NT2/D1 (cell line): ENCODE measurements around the gene TMC4.
"Not testable (repeated sequence)": the region's sequence is repeated elsewhere in the genome, so short reads cannot be mapped to it uniquely, and the experiment has no call there.

Source experiments
- SUZ12 ChIP-seq: IDR thresholded peaks from 2 replicates; pipeline ENCODE4 v1.6.1; 2011; ENCODE audit not compliant: insufficient read length, insufficient read depth; ENCODE audit errors: extremely low read depth
- YY1 ChIP-seq: IDR thresholded peaks from 2 replicates; pipeline ENCODE4 v1.6.1; 2011; ENCODE audit not compliant: insufficient read length, insufficient read depth
- ZNF274 ChIP-seq: IDR thresholded peaks from 2 replicates; pipeline ENCODE4 v1.6.1; 2011; ENCODE audit warnings: mild to moderate bottlenecking, low read depth, low read length

DNA sequence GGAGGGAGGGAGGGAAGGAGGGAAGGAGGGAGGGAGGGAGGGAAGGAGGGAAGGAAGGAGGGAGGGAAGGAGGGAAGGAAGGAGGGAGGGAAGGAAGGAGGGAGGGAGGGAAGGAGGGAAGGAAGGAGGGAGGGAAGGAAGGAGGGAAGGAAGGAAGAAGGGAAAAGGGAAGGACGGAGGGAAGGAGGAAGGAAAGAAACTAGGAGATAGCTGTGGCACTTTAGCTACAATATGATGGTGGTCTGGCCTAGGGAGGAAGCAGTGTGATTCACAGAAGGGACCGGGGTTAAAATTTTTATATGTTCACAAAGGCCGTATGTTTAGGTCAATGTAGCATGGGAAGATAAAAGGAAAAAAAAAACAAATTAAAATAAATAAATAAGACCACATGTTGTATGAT lies 8.9 kb upstream of the TMC4 start:
- not testable (repeated sequence) for TF ChIP-seq SUZ12, YY1, ZNF274
